H1 (cell line): ENCODE results near the gene BARHL1. TPM values are rescaled to one million over a fixed set of nuclear protein-coding genes. Genes with fewer than 3 reads are reported as not detected.

Experiments used
- CTCF ChIA-PET: fragments of 300-600 bp; sonication (Branson Sonifier 250); formaldehyde crosslinking; loops from one replicate; lab custom pipeline; 2021; ENCODE audit not compliant: partially characterized antibody; lab: Charles Lee
- POLR2A ChIA-PET: fragments of 300-600 bp; sonication (Branson Sonifier 250); formaldehyde crosslinking; loops from one replicate; lab custom pipeline; 2021; ENCODE audit warnings: inconsistent platforms; ENCODE audit not compliant: partially characterized antibody; lab: Charles Lee
- DNase-seq, 2 experiments: peaks; one replicate each; pipeline versions ENCODE4 v3.0.0 to v3.0.0-alpha.2; 2010 to 2022; ENCODE audit warnings: low spot score in 2 of 2, low read depth in 1 of 2, mixed read lengths in 1 of 2
- FAIRE-seq: peaks from 2 replicates; lab custom pipeline; 2011; peaks lifted over from hg19 to GRCh38; lab: Jason Lieb, UNC
- H2AFZ ChIP-seq: 2 replicates; pipeline ENCODE4 v1.8.1; 2012; ENCODE audit warnings: low read length, inconsistent platforms
- H2AK5ac ChIP-seq: 2 replicates; pipeline ENCODE4 v1.6.1; 2013; ENCODE audit warnings: low read depth, low read length
- H2BK120ac ChIP-seq: replicated peaks from 2 replicates; pipeline ENCODE3; 2013; ENCODE audit warnings: low read depth, low read length, inconsistent platforms
- H2BK12ac ChIP-seq: 2 replicates; pipeline ENCODE4 v1.6.1; 2013; ENCODE audit warnings: low read depth, low read length
- H2BK15ac ChIP-seq: 2 replicates; pipeline ENCODE4 v1.6.1; 2013; ENCODE audit warnings: low read length
- H2BK20ac ChIP-seq: 2 replicates; pipeline ENCODE4 v1.6.1; 2013; ENCODE audit warnings: low read length
- H2BK5ac ChIP-seq: 2 replicates; pipeline ENCODE4 v1.6.1; 2013; ENCODE audit warnings: low read depth, low read length
- H3K14ac ChIP-seq: 2 replicates; pipeline ENCODE4 v1.6.1; 2013; ENCODE audit warnings: inconsistent platforms; ENCODE audit not compliant: insufficient read length
- H3K18ac ChIP-seq: 2 replicates; pipeline ENCODE4 v1.6.1; 2013; ENCODE audit warnings: low read length; ENCODE audit errors: extremely low read depth
- H3K23ac ChIP-seq: 2 replicates; pipeline ENCODE4 v1.6.1; 2013; ENCODE audit warnings: inconsistent platforms; ENCODE audit not compliant: insufficient read length
- H3K23me2 ChIP-seq: 2 replicates; pipeline ENCODE4 v1.6.1; 2013; ENCODE audit warnings: low read depth, low read length
- H3K27ac ChIP-seq: 2 replicates; pipeline ENCODE4 v1.6.1; 2011; ENCODE audit warnings: low read depth, low read length, inconsistent platforms
- H3K27me3 ChIP-seq, 4 experiments: replicated peaks in 1 of 4; 1 replicate in 1 of 4; 2 replicates in 3 of 4; pipeline versions ENCODE4 v1.6.1 to v1.8.1; 2011 to 2013; ENCODE audit warnings: low read length in 3 of 4, mild to moderate bottlenecking in 3 of 4, inconsistent platforms in 2 of 4, mixed read lengths in 2 of 4, moderate library complexity in 1 of 4; ENCODE audit not compliant: control insufficient read depth in 3 of 4, insufficient read depth in 3 of 4; ENCODE audit errors: extremely low read depth in 1 of 4
- H3K36me3 ChIP-seq, 4 experiments: 2 replicates each; pipeline versions ENCODE4 v1.6.1 to v1.8.1; 2011 to 2013; ENCODE audit warnings: mild to moderate bottlenecking in 4 of 4, low read length in 3 of 4, moderate library complexity in 2 of 4, control low read depth in 1 of 4, inconsistent platforms in 1 of 4; ENCODE audit not compliant: insufficient read depth in 4 of 4, control insufficient read depth in 2 of 4
- H3K4ac ChIP-seq: replicated peaks from 2 replicates; pipeline ENCODE3; 2013; ENCODE audit warnings: low read length, low read depth, mixed read lengths, inconsistent platforms; ENCODE audit not compliant: insufficient read length
- H3K4me1 ChIP-seq, 4 experiments: replicated peaks in 1 of 4; 1 replicate in 1 of 4; 2 replicates in 3 of 4; pipeline versions ENCODE4 v1.6.1 to v1.8.1; 2011 to 2013; ENCODE audit warnings: low read length in 3 of 4, inconsistent platforms in 2 of 4, mixed read lengths in 1 of 4; ENCODE audit not compliant: insufficient read depth in 4 of 4, control insufficient read depth in 3 of 4
- H3K4me2 ChIP-seq, 2 experiments: 2 replicates each; pipeline versions ENCODE4 v1.6.1 to v1.8.1; 2011 to 2013; ENCODE audit warnings: low read depth in 2 of 2, low read length in 2 of 2, control low read depth in 1 of 2, inconsistent platforms in 1 of 2, mild to moderate bottlenecking in 1 of 2; ENCODE audit not compliant: insufficient read depth in 1 of 2
- H3K4me3 ChIP-seq, 4 experiments: fragments of 200-600, 300-600 bp in 1 of 4; sonication (generic), shearing (Covaris generic), sonication (Bioruptor Twin) in 1 of 4; 2 replicates each; pipeline versions ENCODE4 v1.5.1 to v1.8.1; 2011 to 2016; ENCODE audit warnings: low read length in 4 of 4, low read depth in 3 of 4, control low read depth in 2 of 4, inconsistent platforms in 2 of 4, mild to moderate bottlenecking in 2 of 4, mixed read lengths in 1 of 4, moderate library complexity in 1 of 4; ENCODE audit not compliant: insufficient read depth in 2 of 4; ENCODE audit errors: extremely low read depth in 1 of 4
- H3K56ac ChIP-seq: replicated peaks from 2 replicates; pipeline ENCODE3; 2013; ENCODE audit warnings: low read depth, mild to moderate bottlenecking, mixed read lengths, low read length, inconsistent platforms; ENCODE audit not compliant: insufficient read length
- H3K79me1 ChIP-seq: 2 replicates; pipeline ENCODE4 v1.6.1; 2013; ENCODE audit warnings: low read depth, low read length, control low read depth
- H3K79me2 ChIP-seq, 2 experiments: 2 replicates each; pipeline versions ENCODE4 v1.6.1 to v1.8.1; 2012 to 2013; ENCODE audit warnings: low read length in 2 of 2, mild to moderate bottlenecking in 2 of 2, inconsistent platforms in 1 of 2; ENCODE audit not compliant: insufficient read depth in 2 of 2, control insufficient read depth in 1 of 2
- H3K9ac ChIP-seq, 4 experiments: replicated peaks in 1 of 4; 1 replicate in 1 of 4; 2 replicates in 3 of 4; pipeline versions ENCODE4 v1.6.1 to v1.8.1; 2011 to 2013; ENCODE audit warnings: low read depth in 3 of 4, low read length in 3 of 4, control low read depth in 2 of 4, mild to moderate bottlenecking in 2 of 4, moderate library complexity in 2 of 4, inconsistent platforms in 1 of 4; ENCODE audit errors: extremely low read depth in 1 of 4
- H3K9me3 ChIP-seq, 2 experiments: 2 replicates each; pipeline versions ENCODE4 v1.6.1 to v1.8.1; 2012 to 2013; ENCODE audit warnings: mild to moderate bottlenecking in 2 of 2, moderate library complexity in 2 of 2, control low read depth in 1 of 2, inconsistent platforms in 1 of 2, low read depth in 1 of 2, low read length in 1 of 2, mixed read lengths in 1 of 2; ENCODE audit not compliant: insufficient read depth in 2 of 2
- H4K20me1 ChIP-seq, 2 experiments: replicated peaks in 1 of 2; 2 replicates each; pipeline versions ENCODE3 to v1.8.1; 2011 to 2013; ENCODE audit warnings: inconsistent platforms in 2 of 2, low read length in 2 of 2, mild to moderate bottlenecking in 1 of 2; ENCODE audit not compliant: insufficient read depth in 2 of 2, control insufficient read depth in 1 of 2
- H4K5ac ChIP-seq: 2 replicates; pipeline ENCODE4 v1.6.1; 2013; ENCODE audit warnings: low read length, low read depth, mixed read lengths, inconsistent platforms; ENCODE audit not compliant: insufficient read length
- H4K8ac ChIP-seq: 2 replicates; pipeline ENCODE4 v1.8.0; 2013; ENCODE audit warnings: mild to moderate bottlenecking, moderate library complexity, low read length, inconsistent platforms; ENCODE audit not compliant: insufficient read depth; ENCODE audit errors: extremely low read depth
- H4K91ac ChIP-seq: replicated peaks from 2 replicates; pipeline ENCODE3; 2013; ENCODE audit warnings: low read length, mixed read lengths, inconsistent platforms; ENCODE audit not compliant: insufficient read length
- CEBPB ChIP-seq: IDR thresholded peaks from 2 replicates; pipeline ENCODE4 v1.6.1; 2012; ENCODE audit warnings: low read depth, low read length
- EGR1 ChIP-seq: IDR thresholded peaks from 2 replicates; pipeline ENCODE4 v1.6.1; 2011; ENCODE audit warnings: low read depth, low read length, borderline replicate concordance
- EZH2 ChIP-seq: fragments of 200-600 bp; sonication (generic); IDR thresholded peaks from 2 replicates; pipeline ENCODE4 v1.7.1; 2012; ENCODE audit warnings: low read depth, mild to moderate bottlenecking, moderate library complexity, low read length, inconsistent platforms; ENCODE audit not compliant: severe bottlenecking
- GTF2F1 ChIP-seq: IDR thresholded peaks from 2 replicates; pipeline ENCODE4 v1.6.1; 2012; ENCODE audit warnings: low read depth, low read length, improper control_type of control experiment, borderline replicate concordance
- JUND ChIP-seq: IDR thresholded peaks from 2 replicates; pipeline ENCODE4 v1.6.1; 2011; ENCODE audit warnings: mild to moderate bottlenecking, improper control_type of control experiment, low read length
- MAFK ChIP-seq: IDR thresholded peaks from 2 replicates; pipeline ENCODE4 v1.6.1; 2012; ENCODE audit warnings: low read depth, mild to moderate bottlenecking, improper control_type of control experiment, low read length
- SUZ12 ChIP-seq: fragments of 200-600 bp; sonication (generic); IDR thresholded peaks from 2 replicates; pipeline ENCODE4 v1.6.1; 2012; ENCODE audit warnings: mild to moderate bottlenecking, inconsistent platforms, low read length, moderate library complexity, mixed read lengths
- WGBS, 2 experiments: shearing (Covaris generic) in 1 of 2; methylation state at CpG; one replicate each; pipeline versions ENCODE4 v1.1.6 to v1.1.7; 2013 to 2015; ENCODE audit warnings: low lambda C conversion rate in 2 of 2, mixed read lengths in 2 of 2, inconsistent platforms in 1 of 2, low coverage in 1 of 2, missing lambda C conversion rate in 1 of 2; ENCODE audit not compliant: insufficient replicate concordance in 2 of 2, insufficient coverage in 1 of 2, insufficient read length in 1 of 2; ENCODE audit errors: extremely low coverage in 1 of 2, missing lambda C conversion rate in 1 of 2; 5-methylcytosine and 5-hydroxymethylcytosine counted together
- polyA plus RNA-seq, 7 experiments: library from polyadenylated mRNA; depleted of rRNA in 3 of 7; stranded (reverse) in 5 of 7; unstranded in 2 of 7; fragments of >200 nt in 5 of 7; fragments of 200-250 nt in 2 of 7; gene quantifications; 1 replicate in 5 of 7; 2 replicates in 1 of 7; 4 replicates in 1 of 7; pipeline versions ENCODE4 v1.2.1 to v1.2.3, GENCODE V29; 2011 to 2013; ENCODE audit warnings: missing spikeins in 2 of 7, mixed read lengths in 2 of 7
- total RNA-seq: library from RNA; stranded (reverse); fragmentation: NEBNext Ultra II Directional; extraction: Animal tissue kit (Norgen Biotek cat#: 25700); gene quantifications from 2 replicates; pipeline ENCODE4 v1.2.1, GENCODE V29; 2021
- TF ChIP-seq, protein P1 (sequence below): IDR thresholded peaks from 2 replicates; pipeline ENCODE4 v1.6.1; 2012; ENCODE audit warnings: low read length, inconsistent platforms

BARHL1 gene
- total and polyA plus RNA-seq, 2 of the 8 experiments (the other 6 are each of a cell fraction or from before 2014, with no cell fraction given): not detected

DNA sequence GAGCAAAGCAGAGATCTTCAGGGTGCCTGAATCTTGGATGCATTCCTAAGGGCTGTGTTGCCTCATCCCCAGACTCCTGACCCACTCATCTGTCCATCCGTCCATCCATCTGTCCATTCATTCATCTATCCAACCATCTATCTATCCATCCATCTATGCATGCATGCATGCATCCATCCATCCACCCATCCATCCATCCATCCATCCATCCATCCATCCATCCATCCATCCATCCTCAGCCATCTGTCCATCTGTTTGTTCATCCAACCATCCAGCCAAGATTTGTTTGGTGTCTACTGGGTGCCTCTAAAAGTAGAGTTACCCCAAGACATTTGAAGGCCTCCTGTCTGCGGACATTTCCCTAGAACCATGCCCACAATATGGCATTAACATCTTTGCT is 27.7 kb upstream of the BARHL1 start:
- TF ChIP-seq JUND (no peak), EZH2 (no peak), GTF2F1 (no peak), MAFK (no peak), SUZ12 (no peak), CEBPB (no peak), EGR1 (no peak)
- TF ChIP-seq, protein P1, sequence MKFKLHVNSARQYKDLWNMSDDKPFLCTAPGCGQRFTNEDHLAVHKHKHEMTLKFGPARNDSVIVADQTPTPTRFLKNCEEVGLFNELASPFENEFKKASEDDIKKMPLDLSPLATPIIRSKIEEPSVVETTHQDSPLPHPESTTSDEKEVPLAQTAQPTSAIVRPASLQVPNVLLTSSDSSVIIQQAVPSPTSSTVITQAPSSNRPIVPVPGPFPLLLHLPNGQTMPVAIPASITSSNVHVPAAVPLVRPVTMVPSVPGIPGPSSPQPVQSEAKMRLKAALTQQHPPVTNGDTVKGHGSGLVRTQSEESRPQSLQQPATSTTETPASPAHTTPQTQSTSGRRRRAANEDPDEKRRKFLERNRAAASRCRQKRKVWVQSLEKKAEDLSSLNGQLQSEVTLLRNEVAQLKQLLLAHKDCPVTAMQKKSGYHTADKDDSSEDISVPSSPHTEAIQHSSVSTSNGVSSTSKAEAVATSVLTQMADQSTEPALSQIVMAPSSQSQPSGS: no peak
- Histone ChIP-seq H4K8ac (no peak overlapping the region), H4K20me1 (peaks cover 0 to 2% of the 10 kb centered on the region in 2 experiments), H3K9me3 (peaks cover 0 to 2% of the 10 kb centered on the region in 2 experiments; a peak in 1 of 4 replicates), H2BK15ac (no peak overlapping the region), H2BK5ac (no peak overlapping the region), H3K36me3 (no peaks in the 10 kb centered on the region), H3K9ac (no peak overlapping the region), H3K23me2 (no peaks in the 10 kb centered on the region; the same call in 1 of the 2 replicates), H3K56ac (no peak overlapping the region), H2BK20ac (no peak overlapping the region), H4K5ac (no peak overlapping the region), H3K18ac (no peak overlapping the region), H3K23ac (no peak overlapping the region), H2BK120ac (no peak overlapping the region), H2AK5ac (no peak overlapping the region), H3K4me3 (no peak overlapping the region), H4K91ac (no peak overlapping the region), H3K14ac (no peak overlapping the region), H3K4me1 (no peaks in the 10 kb centered on the region), H3K27ac (no peak overlapping the region), H3K79me1 (no peaks in the 10 kb centered on the region), H2AFZ (no peak overlapping the region), H3K79me2 (no peaks in the 10 kb centered on the region), H2BK12ac (no peak overlapping the region), H3K4me2 (no peak overlapping the region), H3K4ac (no peak overlapping the region), H3K27me3 (no peaks in the 10 kb centered on the region)
- CTCF ChIA-PET: interaction anchor here (1.3 kb wide), 1 partner anchor 66 kb away, joined by 3 read pairs; no protein-coding TSS in a partner anchor
- 83% methylated on average over 2 of the region's 2 CpGs; no CpG with 5 or more reads in 1 of the 2 experiments for WGBS, 2 experiments
- no peak for DNase-seq
- POLR2A ChIA-PET: no interaction called here
- FAIRE-seq: no peak
